Measurements from ENCODE around the gene PAOX.
"Not testable (repeated sequence)": the region's sequence is repeated elsewhere in the genome, so short reads cannot be mapped to it uniquely, and the experiment has no call there.

DNA sequence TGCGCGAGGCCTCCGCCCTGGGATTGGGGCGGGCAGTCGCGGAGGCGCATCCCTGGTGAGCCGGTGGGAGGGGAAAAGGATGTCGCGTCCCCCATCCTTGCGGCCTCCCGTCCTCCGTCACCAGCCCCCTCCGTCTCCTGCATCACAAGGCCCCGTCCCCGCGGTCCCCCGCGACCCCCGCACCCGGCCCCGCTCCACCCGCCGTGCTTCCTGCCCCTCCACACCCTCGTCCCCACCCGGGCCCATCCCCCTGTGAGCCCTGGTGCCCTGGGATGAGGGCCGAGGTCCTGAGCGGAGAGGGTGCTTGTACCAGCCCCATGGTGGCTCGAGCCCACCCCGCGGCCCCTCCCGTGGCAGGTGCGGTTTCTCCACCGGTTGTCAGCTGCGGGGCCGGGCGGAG is 45.5 kb downstream of the PAOX start, which contains the start of gene SPRN:
- TF ChIP-seq GATA2, GATA3 (IDR thresholded peaks at IDR 0.05; ENCODE audit: low read depth, low read length): not testable (repeated sequence)

All from SH-SY5Y (cell line).